GM21619 (cell line): Measurements from ENCODE around the gene ZNF106.

Experiments
- ATAC-seq: cut with Tn5 transposase; IDR thresholded peaks from one replicate; pipeline ENCODE4 v1.9.1; 2021; ENCODE audit not compliant: unreplicated experiment

ZNF106 gene

GRCh38 chr15:42373274-42373673 lies 117.7 kb downstream of the ZNF106 start:
- ATAC-seq = no peak

GRCh38 chr15:42371096-42371495 lies 119.8 kb downstream of the ZNF106 start:
- ATAC-seq = no peak

GRCh38 chr15:42368096-42368495 lies 122.8 kb downstream of the ZNF106 start:
- ATAC-seq = no peak

- no peak for ATAC-seq
Measured at GRCh38 chr15:42367041-42367440, 123.9 kb downstream of the ZNF106 start.

GRCh38 chr15:42365921-42366550 lies 124.9 kb downstream of the ZNF106 start:
- ATAC-seq = no peak

- no peak for ATAC-seq
Measured at GRCh38 chr15:42364529-42364928, 126.4 kb downstream of the ZNF106 start.

- ATAC-seq = no peak
Measured at GRCh38 chr15:42363942-42364341, 127.0 kb downstream of the ZNF106 start.

GRCh38 chr15:42363487-42363886 lies 127.5 kb downstream of the ZNF106 start:
- no peak for ATAC-seq
